HG03280 (cell line): ENCODE results near the gene EPB41L4B.
"Not testable (repeated sequence)": the region's sequence is repeated elsewhere in the genome, so short reads cannot be mapped to it uniquely, and the experiment has no call there.

Source experiments
- ATAC-seq: cut with Tn5 transposase; IDR thresholded peaks from one replicate; pipeline ENCODE4 v1.9.1; 2021; ENCODE audit warnings: mild to moderate bottlenecking, moderate library complexity; ENCODE audit not compliant: unreplicated experiment

The EPB41L4B gene

GRCh38 chr9:109126671-109127070 is 194.2 kb downstream of the EPB41L4B start:
- not testable (repeated sequence) for ATAC-seq

DNA sequence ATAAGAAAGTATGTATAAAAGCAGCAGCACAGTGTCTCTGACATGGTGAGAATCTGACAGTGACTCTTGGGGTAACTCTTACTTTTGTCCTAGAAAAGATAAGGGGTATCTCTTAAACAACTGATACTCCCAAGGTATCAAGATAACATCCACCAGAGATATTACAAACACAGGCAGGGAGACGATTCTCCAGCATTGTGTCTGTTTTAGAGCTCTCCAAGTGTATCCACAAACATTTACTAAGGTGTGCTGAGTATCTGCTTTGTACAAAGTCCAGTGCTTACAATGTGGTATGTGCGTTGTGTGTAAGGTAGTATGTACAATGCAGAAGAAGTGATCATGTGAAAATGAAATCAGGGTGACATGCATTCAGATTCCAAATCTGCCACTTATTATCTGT is 196.7 kb downstream of the EPB41L4B start:
- ATAC-seq: no peak

GRCh38 chr9:109122726-109123621 is 197.9 kb downstream of the EPB41L4B start:
- peak; percentile 23 for ATAC-seq
